Thyroid gland (tissue), 4 donors: Measurements from ENCODE around the gene PDE3B.

Experiments
- CTCF ChIP-seq, 6 experiments: fragments of 200-600 bp in 3 of 6; fragments of 450-650 bp in 3 of 6; sonication (generic) in 3 of 6; IDR thresholded peaks; one replicate each; pipeline ENCODE4 v1.5.1; 2016 to 2019; ENCODE audit warnings: antibody characterized with exemption in 6 of 6, mild to moderate bottlenecking in 2 of 6, inconsistent platforms in 1 of 6, moderate library complexity in 1 of 6
- POLR2A ChIP-seq, 2 donors: fragments of 450-650 bp; IDR thresholded peaks; one replicate each; pipeline ENCODE4 v1.6.1; 2017; ENCODE audit warnings: antibody characterized with exemption in 2 of 2, mild to moderate bottlenecking in 2 of 2, moderate library complexity in 1 of 2

- TF ChIP-seq CTCF (IDR thresholded peaks at IDR 0.05): no peak
- TF ChIP-seq POLR2A (IDR thresholded peaks at IDR 0.05): no peak
These were observed 175.2 kb downstream of the PDE3B start for GRCh38 chr11:14818779-14819178.
